ENCODE data around the gene TDRKH.

GRCh38 chr1:151777317-151777716 lies 13.0 kb downstream of the TDRKH start:
- TF ChIP-seq CTCF (IDR thresholded peaks at IDR 0.05 in 2 of 3, conservative IDR thresholded peaks at IDR 0.05 in 1 of 3; ENCODE audit: borderline replicate concordance in 1 of 3, insufficient read depth in 1 of 3, low read depth in 2 of 3, low read length in 2 of 3) (no peak), EGR1 (IDR thresholded peaks at IDR 0.05; ENCODE audit: low read depth) (no peak), CEBPB (IDR thresholded peaks at IDR 0.05; ENCODE audit: low read depth) (no peak), POLR2AphosphoS5 (IDR thresholded peaks at IDR 0.05; ENCODE audit: low read depth, low read length) (no peak), FOSL1 (IDR thresholded peaks at IDR 0.05; ENCODE audit: low read depth) (no peak), ELF1 (IDR thresholded peaks at IDR 0.05; ENCODE audit: borderline replicate concordance, low read depth) (no peak), YY1 (IDR thresholded peaks at IDR 0.05; ENCODE audit: extremely low read depth, insufficient replicate concordance, low read depth, low read length) (no peak), POLR2A (IDR thresholded peaks at IDR 0.05; ENCODE audit: borderline replicate concordance, extremely low read depth, insufficient read depth, insufficient read length) (no peak)

Measured in HCT116 (cell line).